ENCODE results near the gene GPX1.
"Not testable (repeated sequence)": the region's sequence is repeated elsewhere in the genome, so short reads cannot be mapped to it uniquely, and the experiment has no call there.

Gene GPX1

DNA sequence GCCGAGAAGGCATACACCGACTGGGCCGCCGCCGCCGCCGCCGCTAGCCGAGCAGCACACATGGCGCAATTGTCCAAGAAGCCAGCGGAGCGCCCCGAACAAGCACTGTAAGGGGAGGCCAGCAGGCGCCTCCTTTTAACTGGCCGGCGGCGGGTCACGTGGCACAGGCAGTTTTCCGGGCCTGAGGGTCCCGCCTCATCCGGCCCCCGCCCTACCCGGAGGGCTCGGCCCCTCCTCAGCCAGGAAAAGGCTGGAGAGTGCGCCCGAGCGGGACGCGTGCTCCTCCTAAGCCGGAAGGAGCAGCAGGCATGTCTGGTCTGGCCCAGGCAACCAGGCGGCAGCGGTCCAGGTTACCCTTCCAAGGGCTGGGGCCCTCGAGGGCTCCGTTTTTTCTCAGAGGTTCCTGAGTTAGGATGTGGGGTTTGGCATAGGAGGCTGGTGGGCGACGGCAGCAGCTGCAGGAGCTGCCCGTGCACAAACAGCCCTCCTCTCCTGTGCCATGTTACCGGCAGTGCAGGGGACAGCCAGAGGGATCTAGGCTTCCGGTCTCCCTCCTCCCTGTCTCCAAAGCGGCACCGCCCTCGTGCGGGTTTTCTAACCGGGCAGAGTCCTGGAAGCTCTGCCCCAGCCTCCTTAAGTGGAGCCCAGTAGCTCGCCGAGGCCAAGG, at the start of gene GPX1:
TSS of gene GPX1 (minus strand) at position 137 of the 667 bp plus-strand sequence. CDS start at position 62, 75 bp downstream.
- DNase-seq (ENCODE audit: extremely low read depth, low read depth), result peak; percentile 80
- TF ChIP-seq, protein P1, sequence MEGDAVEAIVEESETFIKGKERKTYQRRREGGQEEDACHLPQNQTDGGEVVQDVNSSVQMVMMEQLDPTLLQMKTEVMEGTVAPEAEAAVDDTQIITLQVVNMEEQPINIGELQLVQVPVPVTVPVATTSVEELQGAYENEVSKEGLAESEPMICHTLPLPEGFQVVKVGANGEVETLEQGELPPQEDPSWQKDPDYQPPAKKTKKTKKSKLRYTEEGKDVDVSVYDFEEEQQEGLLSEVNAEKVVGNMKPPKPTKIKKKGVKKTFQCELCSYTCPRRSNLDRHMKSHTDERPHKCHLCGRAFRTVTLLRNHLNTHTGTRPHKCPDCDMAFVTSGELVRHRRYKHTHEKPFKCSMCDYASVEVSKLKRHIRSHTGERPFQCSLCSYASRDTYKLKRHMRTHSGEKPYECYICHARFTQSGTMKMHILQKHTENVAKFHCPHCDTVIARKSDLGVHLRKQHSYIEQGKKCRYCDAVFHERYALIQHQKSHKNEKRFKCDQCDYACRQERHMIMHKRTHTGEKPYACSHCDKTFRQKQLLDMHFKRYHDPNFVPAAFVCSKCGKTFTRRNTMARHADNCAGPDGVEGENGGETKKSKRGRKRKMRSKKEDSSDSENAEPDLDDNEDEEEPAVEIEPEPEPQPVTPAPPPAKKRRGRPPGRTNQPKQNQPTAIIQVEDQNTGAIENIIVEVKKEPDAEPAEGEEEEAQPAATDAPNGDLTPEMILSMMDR (IDR thresholded peaks at IDR 0.05; ENCODE audit: low read depth, low read length, missing control alignments), result no peak
- peak within 1 kb of the TSS; percentile 86 for H3K4me3 ChIP-seq (replicated peaks; ENCODE audit: low read depth, low read length)

DNA sequence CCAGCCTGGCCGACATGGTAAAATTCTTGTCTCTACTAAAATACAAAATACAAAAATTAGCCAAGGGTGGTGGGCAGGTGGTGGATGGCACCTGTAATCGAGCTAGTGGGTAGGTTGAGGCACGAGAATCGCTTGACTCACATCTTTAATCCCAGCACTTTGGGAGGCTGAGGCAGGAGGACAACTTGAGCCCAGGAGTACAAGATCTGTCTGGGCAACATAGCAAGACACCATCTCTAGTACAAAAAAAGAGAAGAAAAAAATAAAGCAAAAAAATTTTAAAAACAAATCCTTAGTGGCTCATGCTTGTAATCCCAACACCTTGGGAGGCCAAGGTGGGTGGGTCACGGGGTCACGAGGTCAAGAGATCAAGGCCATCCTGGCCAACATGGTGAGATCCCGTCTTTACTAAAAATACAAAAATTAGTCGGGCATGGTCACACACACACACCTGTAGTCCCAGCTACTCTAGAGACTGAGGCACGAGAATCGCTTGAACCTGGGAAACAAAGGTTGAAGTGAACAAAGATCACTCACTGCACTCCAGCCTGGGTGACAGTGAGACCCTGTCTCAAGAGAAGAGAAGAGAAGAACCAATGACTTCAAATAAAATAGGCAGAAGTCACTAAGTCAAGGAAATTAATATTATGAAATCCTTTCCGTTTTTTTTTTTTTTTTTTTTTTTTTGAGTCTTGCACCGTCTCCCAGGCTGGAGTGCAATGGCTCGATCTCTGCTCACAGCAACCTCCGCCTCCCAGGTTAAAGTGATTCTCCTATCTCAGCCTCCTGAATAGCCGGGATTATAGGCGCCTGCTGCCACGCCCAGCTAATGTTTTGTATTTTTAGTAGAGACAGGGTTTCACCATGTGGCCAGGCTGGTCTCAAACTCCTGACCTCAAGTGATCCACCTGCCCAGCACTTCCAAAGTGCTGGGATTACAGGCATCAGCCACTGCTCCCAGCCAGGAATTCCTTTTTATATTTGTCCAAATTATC, 48.7 kb upstream of the GPX1 start:
- no peak overlapping the region for H3K4me3 ChIP-seq (replicated peaks; ENCODE audit: low read depth, low read length)
- TF ChIP-seq, protein P1 (IDR thresholded peaks at IDR 0.05; ENCODE audit: low read depth, low read length, missing control alignments), result no peak
- no peak for DNase-seq (ENCODE audit: extremely low read depth, low read depth)

- DNase-seq (ENCODE audit: extremely low read depth, low read depth); H3K4me3 ChIP-seq (replicated peaks; ENCODE audit: low read depth, low read length): not testable (repeated sequence)
Measured at GRCh38 chr3:49405570-49405969, 47.4 kb upstream of the GPX1 start.

- TF ChIP-seq, protein P1 (IDR thresholded peaks at IDR 0.05; ENCODE audit: low read depth, low read length, missing control alignments), result no peak
- DNase-seq (ENCODE audit: extremely low read depth, low read depth), result no peak
- H3K4me3 ChIP-seq (replicated peaks; ENCODE audit: low read depth, low read length), result no peak overlapping the region
Measured at GRCh38 chr3:49403891-49404290, 45.7 kb upstream of the GPX1 start.

DNA sequence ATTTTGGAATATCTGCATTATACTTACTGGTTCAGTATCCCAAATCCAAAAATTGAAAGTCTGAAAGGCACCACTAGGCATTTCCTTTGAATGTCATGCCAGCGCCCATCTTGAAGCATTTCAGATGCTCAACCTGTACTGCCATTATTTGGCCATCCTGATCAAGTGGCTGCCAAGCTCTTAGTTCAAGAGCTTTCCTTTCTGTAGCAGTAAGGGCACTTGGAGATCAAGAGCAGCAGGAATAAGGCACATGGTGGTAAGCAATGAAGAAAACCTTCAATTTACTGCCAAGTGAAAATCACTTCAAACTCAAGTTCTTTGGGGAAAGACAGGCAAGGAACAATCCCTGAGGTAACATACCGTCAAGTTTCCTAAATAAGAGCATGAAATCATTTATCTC, 43.6 kb upstream of the GPX1 start:
- H3K4me3 ChIP-seq (replicated peaks; ENCODE audit: low read depth, low read length), result no peak overlapping the region
- TF ChIP-seq, protein P1 (IDR thresholded peaks at IDR 0.05; ENCODE audit: low read depth, low read length, missing control alignments), result no peak
- DNase-seq (ENCODE audit: extremely low read depth, low read depth), result no peak

DNA sequence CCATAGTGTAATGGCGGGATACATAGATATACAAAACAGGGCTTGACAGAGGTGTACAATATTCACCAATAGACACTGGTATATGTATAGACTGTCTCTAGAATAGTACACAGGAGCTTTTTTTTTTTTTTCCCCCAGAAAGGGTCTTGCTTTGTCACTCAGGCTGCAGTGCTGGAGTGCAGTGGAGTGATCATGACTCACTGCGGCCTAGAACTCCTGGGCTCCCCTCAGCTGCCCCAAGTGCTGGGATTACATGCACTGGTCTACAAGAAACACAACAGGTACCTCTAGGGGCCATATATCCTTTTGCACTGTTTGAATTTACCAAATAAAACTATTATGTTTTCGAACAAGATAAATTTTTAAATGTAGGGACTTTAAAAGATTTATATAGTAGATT, 41.3 kb upstream of the GPX1 start:
- H3K4me3 ChIP-seq (replicated peaks; ENCODE audit: low read depth, low read length), result no peak overlapping the region
- DNase-seq (ENCODE audit: extremely low read depth, low read depth), result no peak
- TF ChIP-seq, protein P1 (IDR thresholded peaks at IDR 0.05; ENCODE audit: low read depth, low read length, missing control alignments), result no peak

GRCh38 chr3:49397470-49397869, 39.3 kb upstream of the GPX1 start:
- no peak for DNase-seq (ENCODE audit: extremely low read depth, low read depth)

GRCh38 chr3:49391310-49391709, 33.2 kb upstream of the GPX1 start:
- DNase-seq (ENCODE audit: extremely low read depth, low read depth); H3K4me3 ChIP-seq (replicated peaks; ENCODE audit: low read depth, low read length): not testable (repeated sequence)

More at GRCh38 chr3:49397470-49397869, 39.3 kb upstream of the GPX1 start:
- TF ChIP-seq, protein P1 (IDR thresholded peaks at IDR 0.05; ENCODE audit: low read depth, low read length, missing control alignments), result no peak
- no peak overlapping the region for H3K4me3 ChIP-seq (replicated peaks; ENCODE audit: low read depth, low read length)

Data from HFF-Myc (cell line).